ENCODE data around the gene YPEL2.

YPEL2 gene

DNA sequence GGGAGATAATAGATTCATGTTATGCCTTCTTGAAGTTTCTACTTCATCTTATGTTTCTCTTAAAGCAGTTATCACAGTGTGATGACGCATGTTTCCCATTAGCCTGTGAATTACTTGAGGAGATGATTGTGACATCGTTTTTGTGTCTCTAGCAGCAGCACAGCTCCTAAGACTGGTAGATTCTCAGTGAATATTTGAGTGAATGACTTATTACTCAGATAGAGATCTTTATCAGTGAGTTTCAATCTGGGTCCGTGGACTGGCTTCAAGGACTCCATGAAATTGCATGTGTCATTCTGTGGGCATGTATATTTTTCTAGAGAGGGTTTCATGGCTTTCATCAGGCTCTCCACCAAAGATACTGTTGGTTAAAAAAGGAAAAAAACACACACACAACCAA, 29.9 kb downstream of the YPEL2 start:
- peak; percentile 26 to 41 for DNase-seq

DNA sequence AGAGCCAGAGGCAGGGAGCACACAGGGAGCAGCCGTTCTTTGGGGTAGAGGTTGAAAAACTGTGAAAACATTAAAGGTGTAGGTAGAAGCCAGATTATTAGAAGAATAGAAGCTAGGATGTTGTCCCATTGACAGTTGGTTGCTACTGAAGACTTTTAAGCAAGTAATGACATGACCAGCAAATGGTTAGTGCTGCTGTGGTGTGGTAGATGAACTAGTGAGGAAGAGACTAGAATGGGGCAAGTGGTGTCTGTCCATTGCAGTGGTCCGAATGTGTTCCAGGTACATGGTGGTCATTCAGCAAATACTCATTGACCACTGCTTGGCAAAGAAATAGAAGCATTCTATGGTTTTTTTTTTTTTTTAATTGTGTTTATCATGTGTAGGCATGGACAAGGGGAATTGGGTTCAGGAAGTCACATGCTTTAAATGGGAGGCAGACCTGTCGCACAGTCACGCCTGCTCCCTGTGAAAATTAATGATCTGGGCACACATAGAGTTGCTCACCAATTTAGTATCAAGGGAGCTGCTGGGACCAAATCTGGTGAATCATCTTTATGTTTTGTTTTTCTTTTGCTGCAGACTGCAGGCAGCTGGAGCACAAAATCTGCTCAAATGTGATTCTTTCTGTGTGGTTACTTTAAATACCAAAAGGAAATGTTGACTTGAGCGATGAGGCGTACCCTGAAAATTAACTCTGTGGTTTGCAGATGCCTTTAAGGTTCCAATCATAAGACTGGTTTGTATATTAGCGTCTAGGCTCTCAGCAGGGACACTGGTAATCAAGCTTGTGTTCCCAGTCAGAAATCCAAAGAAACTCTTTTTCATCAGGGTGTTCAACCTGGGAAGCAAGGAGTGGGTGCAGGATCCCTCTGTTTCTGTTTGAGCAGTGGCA, 30.7 kb downstream of the YPEL2 start:
- DNase-seq: peak; percentile 36 to 43

DNA sequence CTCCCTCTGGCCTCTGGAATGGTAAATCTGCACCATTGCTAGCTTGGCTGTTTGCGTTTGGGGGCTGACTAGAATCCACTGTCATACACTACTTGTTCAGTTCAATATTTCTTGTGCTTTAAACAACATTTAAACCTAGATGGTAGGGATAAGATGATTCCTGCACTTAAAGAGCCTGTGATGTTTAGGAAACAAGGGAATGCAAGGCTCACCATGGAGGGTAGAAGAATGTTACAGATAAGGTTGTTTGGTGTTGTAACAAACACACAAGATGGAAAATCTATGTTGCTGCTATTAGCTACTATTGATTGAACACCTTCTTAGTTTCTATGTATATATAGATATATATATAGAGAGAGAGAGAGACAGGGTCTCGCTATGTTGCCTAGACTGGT, 31.4 kb downstream of the YPEL2 start:
- DNase-seq: no peak

DNA sequence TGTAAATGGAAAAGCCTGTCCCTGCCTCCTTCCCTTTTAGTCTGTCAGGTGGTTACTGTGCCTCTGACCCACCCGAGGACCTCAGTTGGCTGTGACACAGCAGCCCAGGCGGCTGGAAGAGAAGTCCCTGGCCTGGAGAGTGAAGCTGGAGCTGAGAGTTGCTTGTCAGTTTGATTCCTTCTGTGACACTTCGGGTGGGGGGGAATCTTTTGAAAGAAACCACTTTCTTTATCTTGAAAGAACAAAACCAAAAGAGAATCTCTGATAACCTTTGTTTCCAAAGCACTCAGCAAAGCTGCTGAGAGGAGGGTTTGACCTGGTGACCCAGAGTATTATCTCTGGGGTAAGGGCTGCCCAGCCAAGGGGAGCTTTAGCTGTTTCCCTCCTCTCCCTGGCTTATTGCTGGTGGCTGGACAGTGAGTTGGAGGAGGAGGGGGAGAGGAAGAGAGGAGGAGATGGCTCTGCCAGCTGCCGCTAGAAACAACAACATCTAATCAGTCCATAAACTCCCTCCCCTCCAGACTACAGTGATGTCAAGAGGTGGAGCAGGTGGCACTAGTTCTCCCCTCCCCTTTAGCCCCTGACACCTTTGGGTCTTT, 34.0 kb downstream of the YPEL2 start:
- peak in 1 of 2 donors; percentile 21 for DNase-seq

DNA sequence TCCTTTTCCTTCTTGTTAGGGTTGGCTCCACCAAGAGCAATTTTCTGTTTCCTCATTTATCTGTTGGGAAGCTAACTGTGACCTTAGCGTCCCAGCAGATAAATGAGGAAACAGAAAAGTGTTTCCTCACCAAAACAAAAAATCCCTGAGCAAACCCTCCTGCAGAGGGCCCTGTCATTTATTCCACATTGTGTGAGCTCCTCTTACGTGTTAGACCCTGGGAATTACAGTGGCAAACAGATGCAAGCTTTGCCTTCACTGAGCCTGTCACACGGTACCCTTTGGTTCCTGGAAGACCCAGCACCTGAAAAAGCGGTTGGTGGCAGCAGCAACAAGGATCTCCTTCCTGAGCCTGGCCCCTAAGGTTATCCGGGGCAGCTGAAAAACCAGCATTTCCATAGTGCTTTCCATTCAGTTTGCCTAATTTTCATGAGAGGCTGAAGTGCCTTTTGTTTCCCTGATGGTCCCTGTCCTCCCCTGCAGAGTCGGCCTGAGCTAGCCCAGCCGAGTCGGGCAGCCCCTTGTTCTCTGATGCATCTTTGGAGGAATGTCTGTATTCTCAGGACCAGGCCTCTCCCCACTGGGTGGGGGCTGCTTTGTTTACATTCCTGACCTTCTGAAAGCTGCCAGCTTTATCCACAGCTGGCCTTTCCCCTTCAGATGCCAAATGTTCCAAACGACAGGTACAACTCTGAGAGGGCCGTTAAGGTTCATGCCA, 34.7 kb downstream of the YPEL2 start:
- DNase-seq: no peak

DNA sequence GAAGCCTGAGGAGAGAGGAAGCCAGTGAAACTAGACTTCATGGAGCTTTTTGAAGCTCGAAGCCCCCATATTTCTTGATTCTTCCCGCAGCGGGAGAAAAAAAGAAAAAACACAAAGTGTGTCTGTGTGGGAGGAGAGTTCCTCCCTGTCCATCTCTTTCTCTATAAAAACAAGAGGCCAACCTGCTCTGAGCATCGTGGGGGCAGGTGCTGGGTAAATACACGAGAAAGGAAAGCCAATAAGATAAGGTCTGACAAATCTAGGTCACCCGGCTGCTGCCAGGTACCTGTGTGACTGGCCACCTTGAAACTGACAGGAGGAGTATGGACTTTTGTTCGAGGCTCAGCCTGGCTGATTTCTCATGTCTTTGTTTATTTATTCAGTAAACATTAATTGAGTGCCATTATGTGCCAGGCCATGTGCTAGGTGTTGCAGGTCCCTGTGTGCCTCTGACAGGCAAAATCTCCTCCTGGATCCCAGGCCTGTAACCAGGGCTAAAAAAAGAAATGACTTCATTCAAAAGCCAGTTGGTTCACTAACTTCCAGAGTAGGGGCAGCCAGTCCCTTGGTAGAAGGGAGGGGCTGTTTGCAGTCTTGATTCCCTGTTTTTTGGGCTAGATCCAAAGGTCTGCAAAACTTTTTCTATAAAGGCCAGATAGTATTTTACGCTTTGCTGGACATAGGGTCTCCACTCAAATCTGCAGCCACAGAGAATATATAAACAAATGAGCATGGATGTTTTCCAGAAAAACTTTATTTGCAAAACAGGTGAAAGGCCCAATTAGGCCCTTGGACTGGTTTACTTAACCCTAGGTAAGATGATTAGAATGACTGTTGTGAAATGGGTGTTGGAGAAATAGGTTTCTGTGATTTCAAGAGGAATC, 35.6 kb downstream of the YPEL2 start:
- DNase-seq: peak in 1 of 2 donors; percentile 12

DNA sequence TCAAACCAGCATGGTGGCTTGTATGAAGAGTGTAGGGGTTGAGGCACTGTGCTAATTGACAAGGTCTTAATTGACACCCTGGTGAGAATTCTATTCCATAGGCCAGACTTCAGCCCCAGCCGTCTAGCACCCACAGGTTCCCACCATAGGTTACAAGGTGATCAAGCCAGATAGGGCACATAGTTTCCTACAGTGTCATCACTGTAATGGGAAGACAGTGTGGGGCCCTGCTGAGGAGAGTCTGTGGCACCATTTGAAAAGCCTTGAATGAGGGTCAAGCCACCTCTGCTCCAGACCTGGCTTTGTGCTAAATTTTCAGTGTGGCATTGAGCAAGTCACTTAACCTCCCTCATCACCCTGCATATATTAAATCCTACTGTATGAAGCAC, 36.2 kb downstream of the YPEL2 start:
- DNase-seq: no peak

DNA sequence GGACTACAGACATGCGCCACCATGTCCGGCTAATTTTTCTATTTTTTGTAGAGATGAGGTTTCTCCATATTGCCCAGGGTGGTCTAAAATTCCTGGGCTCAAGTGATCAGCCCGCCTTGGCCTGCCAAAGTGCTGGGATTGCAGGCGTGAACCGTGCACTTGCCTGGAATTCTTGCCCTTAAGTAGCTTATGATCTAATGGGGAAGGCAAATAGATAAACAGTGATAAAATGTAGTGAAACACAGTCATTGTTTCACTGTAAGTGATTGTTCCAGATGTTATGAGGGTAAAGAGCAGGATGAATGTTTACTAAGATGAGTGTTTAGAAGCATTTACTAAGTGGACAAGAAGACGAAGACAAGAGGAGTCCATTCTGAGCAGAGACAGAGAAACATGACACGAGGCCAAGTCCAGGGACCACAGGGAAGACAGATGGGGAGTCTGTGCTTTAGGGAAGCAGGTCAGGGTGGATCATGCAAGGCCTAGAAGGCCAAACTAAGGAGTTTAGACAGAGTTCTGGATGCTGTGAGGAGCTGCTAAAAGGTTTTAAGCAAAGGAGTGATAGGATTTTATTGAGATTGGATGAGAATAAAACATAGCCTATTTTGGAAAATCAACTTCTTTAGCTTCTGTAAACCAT, 36.9 kb downstream of the YPEL2 start:
- no peak for DNase-seq

DNA sequence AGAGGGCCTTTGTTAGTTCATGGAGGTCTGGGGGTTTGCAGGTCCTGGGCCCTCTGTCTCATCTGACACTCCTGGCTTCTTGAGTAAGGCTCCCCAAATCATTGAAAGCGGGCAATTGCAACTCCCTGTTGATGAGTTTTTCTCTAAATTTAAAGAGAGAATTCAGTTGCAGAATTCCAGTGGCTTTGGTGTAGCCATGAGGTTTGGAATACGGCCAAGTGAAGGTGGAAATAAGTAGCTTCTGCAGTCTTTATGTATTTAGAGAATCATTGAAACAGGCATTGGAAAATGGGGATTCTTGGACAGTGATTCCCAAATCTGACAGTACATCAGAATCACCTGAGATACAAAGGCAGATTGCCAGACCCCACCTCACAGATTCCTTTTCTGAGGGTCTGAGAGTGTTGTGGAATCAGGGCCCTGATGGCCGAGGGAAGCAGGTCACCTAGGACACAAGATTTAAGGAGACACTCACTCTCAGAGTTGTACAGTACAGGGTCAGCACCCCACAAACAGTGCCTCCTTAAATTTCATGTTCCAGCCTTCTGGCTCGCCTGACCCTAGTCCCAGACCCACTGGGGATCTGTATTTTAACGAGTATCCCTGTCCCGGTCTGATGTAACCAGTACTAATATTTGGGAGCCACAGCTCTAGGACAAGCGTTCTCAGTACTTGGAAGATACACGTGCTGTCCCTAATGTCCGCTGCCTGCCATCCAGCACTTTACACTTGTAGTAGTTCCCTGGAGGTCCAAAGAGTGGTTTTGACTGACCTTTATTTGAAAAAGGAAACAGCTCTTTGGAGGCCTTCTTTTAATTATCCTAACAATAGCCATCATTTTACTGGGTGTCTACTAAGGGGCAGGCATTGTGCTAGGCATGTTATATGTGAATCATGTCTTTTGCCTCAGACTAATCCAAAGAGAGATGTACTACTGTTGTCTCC, 37.8 kb downstream of the YPEL2 start:
- DNase-seq: no peak

DNA sequence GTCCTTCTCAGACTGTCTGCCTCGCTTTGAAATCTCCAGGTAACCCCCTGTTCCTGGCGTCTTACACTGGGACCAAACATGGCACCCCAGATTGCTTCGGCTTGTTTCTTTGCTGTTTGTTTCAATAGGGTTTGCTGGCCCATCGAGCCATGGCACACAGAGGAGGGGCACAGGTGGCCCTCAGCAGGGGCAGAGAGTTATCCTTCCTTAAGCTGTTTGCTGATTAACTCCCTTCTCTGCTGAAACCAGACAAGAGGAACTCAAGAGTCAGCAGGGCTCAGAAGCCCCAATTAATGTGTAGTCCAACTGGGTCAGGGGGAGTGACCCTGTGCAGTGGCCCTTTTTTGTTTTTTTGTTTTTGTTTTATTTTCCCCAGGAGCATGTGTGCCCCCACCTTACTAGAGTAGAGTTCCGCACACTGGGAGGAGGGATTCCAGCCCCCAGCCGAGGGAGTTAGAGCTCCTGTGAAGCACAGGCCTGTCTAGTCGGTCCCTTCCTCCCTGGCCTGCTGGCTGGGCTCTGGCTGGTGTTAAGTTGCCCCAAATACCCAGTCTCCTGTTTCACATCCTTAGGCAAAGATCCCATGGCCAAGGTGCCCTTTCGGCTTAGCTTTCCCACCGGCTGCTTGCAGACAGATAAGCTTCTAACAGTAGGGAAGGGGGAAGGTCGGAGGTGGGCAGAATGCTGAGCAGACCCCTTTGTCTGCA, 39.3 kb downstream of the YPEL2 start:
- DNase-seq: no peak

DNA sequence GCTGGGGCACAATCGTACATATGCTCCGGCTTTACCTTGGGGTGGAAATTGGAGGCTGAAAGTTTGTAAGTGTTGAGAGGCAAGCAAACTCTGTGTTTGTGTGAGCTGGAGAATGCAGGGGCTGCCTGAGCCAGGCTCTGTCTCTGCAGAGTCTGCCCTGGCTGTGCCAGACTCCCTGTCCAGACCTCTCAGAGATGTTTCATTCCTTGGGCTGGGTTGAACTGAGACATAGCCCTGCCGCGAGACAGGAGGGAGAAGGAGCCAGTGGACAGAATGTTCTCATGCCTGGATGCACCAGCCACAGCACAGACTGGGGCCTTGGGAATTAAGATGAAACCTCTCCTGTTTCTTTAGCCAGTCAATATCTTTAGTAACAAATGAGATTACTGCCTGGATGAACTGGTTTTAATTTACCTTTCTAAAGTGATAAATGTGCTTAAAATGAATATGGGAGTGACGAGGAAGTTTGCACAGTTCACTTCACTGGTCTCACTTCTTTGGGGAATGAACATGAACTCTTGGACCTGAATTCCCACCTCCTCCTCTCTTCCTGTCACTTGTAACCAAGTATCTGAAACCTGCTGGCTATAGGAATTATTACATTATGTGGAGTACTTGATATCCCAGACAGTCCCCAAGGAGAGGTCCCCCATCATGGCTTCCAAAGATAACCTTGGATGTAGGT, 40.1 kb downstream of the YPEL2 start:
- DNase-seq: no peak

DNA sequence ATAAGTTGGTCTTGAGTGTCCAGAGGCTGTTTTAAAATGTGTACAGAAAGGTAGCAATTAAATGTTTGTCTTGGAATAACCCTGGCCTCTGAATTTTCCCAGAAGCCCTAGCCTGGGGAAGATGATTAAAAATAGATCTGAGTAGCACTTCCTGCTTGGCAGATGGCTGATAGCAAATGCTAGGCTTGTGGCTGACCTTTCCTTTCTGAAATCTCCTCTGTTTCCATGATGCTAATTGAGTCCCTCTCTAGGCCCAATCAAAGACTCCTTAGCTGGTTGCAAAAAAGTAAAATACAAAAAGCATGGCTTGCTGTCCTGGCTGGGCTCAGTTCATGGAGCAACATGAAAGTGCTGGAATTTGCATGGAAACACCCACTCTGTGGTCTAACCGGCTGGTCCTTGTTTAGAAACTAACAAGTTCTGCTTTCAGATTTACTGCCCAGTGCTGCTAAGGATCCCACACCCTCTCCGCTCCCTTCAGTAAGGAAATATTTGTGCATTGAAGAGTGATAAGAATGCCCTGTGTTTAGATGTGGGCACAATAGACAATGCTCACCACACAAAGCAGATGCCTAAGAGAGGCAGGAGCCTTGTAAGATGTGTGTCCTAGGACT, 40.8 kb downstream of the YPEL2 start:
- DNase-seq: no peak

DNA sequence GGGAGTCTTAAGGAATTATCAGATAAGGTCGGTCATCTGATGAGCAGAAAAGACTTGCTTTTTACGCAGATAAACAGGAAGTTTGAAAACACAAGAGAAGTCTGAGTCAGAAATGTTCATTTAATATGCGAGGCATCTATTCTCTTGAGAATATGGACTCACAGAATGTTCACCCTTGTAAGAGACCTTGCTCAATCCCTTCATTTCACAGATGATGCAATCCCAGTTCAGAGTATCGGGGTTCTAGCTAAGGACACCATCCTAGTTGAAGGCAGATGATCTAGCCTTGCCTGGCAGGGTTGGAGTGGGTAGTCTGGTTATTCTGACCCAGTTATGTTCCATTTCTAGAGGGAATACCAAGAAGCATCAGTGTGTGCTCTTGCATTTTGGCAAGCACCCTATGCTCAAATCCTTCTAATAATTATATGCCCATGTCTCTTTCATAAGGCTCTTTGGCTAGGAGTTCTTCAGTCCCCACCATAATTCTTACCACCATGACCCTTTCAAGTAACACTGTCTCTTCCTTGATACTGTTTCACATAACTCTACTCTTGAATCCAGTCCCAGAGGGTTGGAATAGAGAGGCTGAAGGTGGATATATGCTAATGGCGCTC, 42.5 kb downstream of the YPEL2 start:
- DNase-seq: no peak

DNA sequence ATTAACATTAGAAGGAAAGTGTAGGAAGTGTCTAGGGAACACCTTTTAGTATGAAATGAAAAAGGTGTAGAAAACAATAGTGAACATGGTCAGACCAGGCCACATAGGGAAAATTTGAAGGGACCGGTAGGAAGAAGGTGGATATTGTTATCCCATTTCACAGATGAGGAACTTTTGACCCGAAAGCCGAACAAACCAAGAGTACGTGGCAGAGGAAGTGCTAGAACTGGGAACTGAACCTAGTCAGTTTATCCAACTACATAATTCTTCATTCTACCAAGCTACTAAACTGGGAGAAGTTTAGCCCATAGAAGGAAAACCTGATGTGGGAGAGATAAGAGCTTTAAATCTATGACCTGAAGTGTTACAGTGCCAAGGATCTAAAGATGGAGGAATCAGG, 43.2 kb downstream of the YPEL2 start:
- no peak for DNase-seq

DNA sequence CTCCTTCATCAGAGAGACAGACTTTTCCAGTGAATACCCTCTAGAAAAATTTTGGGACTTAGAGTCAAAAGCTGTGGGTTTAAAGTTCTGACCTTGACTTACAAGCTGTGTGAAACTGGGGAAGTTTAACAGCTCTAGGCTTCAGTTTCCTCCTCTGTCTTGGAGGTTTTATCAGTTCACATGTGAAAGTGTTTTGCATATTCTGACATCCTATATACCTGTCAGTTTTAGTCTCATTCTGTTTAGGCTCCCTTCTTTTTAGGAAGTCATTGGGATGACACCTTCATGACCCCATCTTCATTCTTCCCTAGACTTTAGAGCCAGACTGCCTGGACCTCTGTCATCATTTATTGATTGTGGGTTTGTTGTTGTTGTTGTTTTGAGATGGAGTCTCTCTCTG, 44.4 kb downstream of the YPEL2 start:
- no peak for DNase-seq

DNA sequence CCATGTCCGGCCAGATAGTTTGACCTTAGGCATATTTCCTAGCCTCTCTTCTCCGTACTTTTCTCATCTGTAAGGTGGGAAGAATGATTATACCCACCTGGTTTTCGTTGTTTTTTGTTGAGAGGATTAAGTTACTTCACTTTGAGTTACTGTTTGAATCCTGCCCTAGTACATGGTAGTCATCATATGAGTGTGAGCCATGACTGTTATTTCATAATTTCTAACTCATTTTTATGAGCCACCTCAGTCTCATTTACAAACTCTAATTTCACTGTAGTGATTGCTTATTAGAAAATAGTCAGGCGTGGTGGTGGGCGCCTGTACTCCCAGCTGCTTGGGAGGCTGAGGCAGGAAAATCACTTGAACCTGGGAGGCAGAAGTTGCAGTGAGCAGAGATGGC, 45.1 kb downstream of the YPEL2 start:
- DNase-seq: no peak

DNA sequence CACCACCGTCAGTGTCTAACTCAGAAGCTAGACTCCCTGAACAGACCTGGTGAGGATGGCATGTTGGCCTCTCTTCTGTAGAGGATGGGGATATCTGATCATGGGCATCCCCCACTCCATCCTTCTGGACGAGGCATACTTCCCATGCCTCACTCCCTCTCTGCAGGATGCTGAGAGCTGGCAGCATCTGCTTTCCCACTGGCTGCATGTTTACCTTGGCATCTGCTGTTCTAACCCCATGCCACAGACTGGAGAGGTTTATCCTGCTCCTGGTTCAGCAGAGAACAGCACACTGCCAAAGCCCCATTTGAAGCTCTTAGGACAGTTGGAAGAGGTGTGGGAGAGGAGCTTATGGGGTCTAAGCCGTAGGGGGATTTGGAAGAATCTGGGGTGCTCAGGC, 46.0 kb downstream of the YPEL2 start:
- DNase-seq: no peak

DNA sequence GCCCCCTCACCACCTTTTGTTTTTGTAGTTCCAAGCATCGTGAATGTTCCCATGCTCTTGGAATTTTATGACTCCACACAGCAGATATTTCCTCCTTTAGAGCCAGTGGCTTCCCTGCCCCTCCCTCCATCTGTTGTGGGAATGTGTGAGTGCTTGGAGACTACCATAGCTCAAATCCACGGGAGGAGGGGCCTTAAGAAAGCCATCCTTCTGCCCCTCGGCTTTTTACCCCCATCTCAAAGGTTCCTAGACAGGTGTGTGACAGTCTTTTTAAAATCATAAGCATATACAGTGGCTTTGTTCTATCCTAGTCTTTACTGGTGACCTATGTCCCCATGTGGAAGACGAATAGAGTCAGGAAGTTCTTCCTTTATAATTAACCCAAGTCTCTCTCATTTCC, 47.2 kb downstream of the YPEL2 start:
- DNase-seq: no peak

DNA sequence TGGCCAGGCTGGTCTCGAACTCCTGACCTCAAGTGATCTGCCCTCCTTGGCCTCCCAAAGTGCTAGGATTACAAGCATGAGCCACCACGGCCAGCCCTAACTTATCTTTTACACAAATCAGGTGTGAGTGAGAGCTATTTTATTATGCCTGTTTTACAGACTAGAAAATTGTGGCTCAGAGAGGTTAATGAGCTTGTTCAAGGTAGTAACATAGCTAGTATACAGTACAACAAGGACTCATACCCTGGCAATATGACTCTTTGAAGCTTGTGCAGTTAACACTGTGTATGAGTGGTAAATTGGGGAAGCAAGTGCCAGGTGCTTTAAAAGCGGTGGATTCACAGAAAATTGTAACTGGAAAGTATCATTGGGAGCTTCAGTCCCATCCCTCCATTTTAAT, 49.0 kb downstream of the YPEL2 start:
- no peak for DNase-seq
